Neutrophil (primary cell): Measurements from ENCODE around the gene C13orf46.

ENCODE experiments used
- H3K27ac ChIP-seq: fragments of 200-600 bp; sonication (generic); 2 replicates; pipeline ENCODE4 v1.5.1; 2016; ENCODE audit warnings: mild to moderate bottlenecking, moderate library complexity
- H3K27me3 ChIP-seq: fragments of 200-600 bp; sonication (generic); 2 replicates; pipeline ENCODE4 v1.6.0; 2016; ENCODE audit warnings: mild to moderate bottlenecking
- H3K36me3 ChIP-seq: fragments of 200-600 bp; sonication (generic); 2 replicates; pipeline ENCODE4 v1.5.1; 2017
- H3K4me1 ChIP-seq, 2 experiments: fragments of 200-600 bp in 1 of 2; sonication (generic) in 1 of 2; 1 replicate in 1 of 2; 2 replicates in 1 of 2; pipeline versions ENCODE4 v1.5.1 to v1.6.1; 2013 to 2016; ENCODE audit warnings: low read depth in 1 of 2, low read length in 1 of 2, mild to moderate bottlenecking in 1 of 2, moderate library complexity in 1 of 2; ENCODE audit not compliant: control insufficient read depth in 1 of 2, insufficient read depth in 1 of 2
- H3K4me3 ChIP-seq, 2 experiments: fragments of 200-600 bp in 1 of 2; sonication (generic) in 1 of 2; 1 replicate in 1 of 2; 2 replicates in 1 of 2; pipeline ENCODE4 v1.5.1; 2013 to 2016; ENCODE audit warnings: low read depth in 1 of 2, low read length in 1 of 2, mild to moderate bottlenecking in 1 of 2, moderate library complexity in 1 of 2
- H3K9me3 ChIP-seq: fragments of 200-600 bp; sonication (generic); 2 replicates; pipeline ENCODE4 v1.5.1; 2016
- CTCF ChIP-seq: fragments of 200-600 bp; sonication (generic); IDR thresholded peaks from 2 replicates; pipeline ENCODE4 v1.5.1; 2016; ENCODE audit warnings: antibody characterized with exemption

Gene C13orf46

GRCh38 chr13:114019367-114019766 is 45.5 kb upstream of the C13orf46 start:
- no peak overlapping the region for H3K4me3 ChIP-seq
- no peaks in the 10 kb centered on the region for H3K27me3 ChIP-seq
- no peaks in the 10 kb centered on the region for H3K9me3 ChIP-seq
- peaks cover 3 to 4% of the 10 kb centered on the region in 2 experiments for H3K4me1 ChIP-seq
- H3K27ac ChIP-seq: no peak overlapping the region
- no peak for TF ChIP-seq CTCF
- H3K36me3 ChIP-seq: peaks cover 95% of the 10 kb centered on the region

- no peak for TF ChIP-seq CTCF
- Histone ChIP-seq H3K36me3 (peaks cover 91% of the 10 kb centered on the region), H3K9me3 (no peaks in the 10 kb centered on the region), H3K4me1 (no peaks in the 10 kb centered on the region), H3K27me3 (no peaks in the 10 kb centered on the region), H3K4me3 (no peak overlapping the region), H3K27ac (no peak overlapping the region)
Measured at GRCh38 chr13:114018461-114019055, 44.7 kb upstream of the C13orf46 start.

- Histone ChIP-seq H3K36me3 (peaks cover 89% of the 10 kb centered on the region), H3K27me3 (no peaks in the 10 kb centered on the region), H3K27ac (no peak overlapping the region), H3K4me3 (no peak overlapping the region), H3K9me3 (no peaks in the 10 kb centered on the region), H3K4me1 (no peaks in the 10 kb centered on the region)
- no peak for TF ChIP-seq CTCF
Measured at GRCh38 chr13:114017966-114018365, 44.1 kb upstream of the C13orf46 start.

- Histone ChIP-seq H3K36me3 (peaks cover 89% of the 10 kb centered on the region), H3K27me3 (no peaks in the 10 kb centered on the region), H3K4me3 (no peak overlapping the region), H3K9me3 (no peaks in the 10 kb centered on the region), H3K27ac (no peak overlapping the region), H3K4me1 (no peaks in the 10 kb centered on the region)
- no peak for TF ChIP-seq CTCF
Measured at GRCh38 chr13:114017028-114017630, 43.3 kb upstream of the C13orf46 start.

- H3K27ac ChIP-seq: no peak overlapping the region
- peaks cover 89% of the 10 kb centered on the region for H3K36me3 ChIP-seq
- H3K27me3 ChIP-seq: no peaks in the 10 kb centered on the region
- H3K9me3 ChIP-seq: no peaks in the 10 kb centered on the region
- TF ChIP-seq CTCF: no peak
- H3K4me1 ChIP-seq: no peaks in the 10 kb centered on the region
- H3K4me3 ChIP-seq: no peak overlapping the region
Measured at GRCh38 chr13:114016321-114017027, 42.6 kb upstream of the C13orf46 start.
